Activated CD4-positive, alpha-beta T cell treated with anti-CD3 and anti-CD28 coated beads, Interleukin-2, amount 10 ng/mL, durations not matched to agents 24 days and 14 days (primary cell): ENCODE results near the gene KAT6B. TPM values are rescaled to one million over a fixed set of nuclear protein-coding genes. Genes with fewer than 3 reads are reported as not detected.
"Not testable (repeated sequence)": the region's sequence is repeated elsewhere in the genome, so short reads cannot be mapped to it uniquely, and the experiment has no call there.

Experiments used
- DNase-seq: peaks from one replicate; pipeline ENCODE4 v3.0.0; 2022
- H3K27ac Mint-ChIP-seq: one replicate; pipeline ENCODE4 v1.8.0; 2022; ENCODE audit warnings: mild to moderate bottlenecking, mixed read lengths
- H3K27me3 Mint-ChIP-seq: one replicate; pipeline ENCODE4 v1.8.0; 2022; ENCODE audit warnings: mixed read lengths
- H3K36me3 Mint-ChIP-seq: one replicate; pipeline ENCODE4 v1.8.0; 2022; ENCODE audit warnings: low read depth, mild to moderate bottlenecking, mixed read lengths
- H3K4me1 Mint-ChIP-seq: one replicate; pipeline ENCODE4 v1.8.0; 2021; ENCODE audit warnings: mixed read lengths
- H3K4me3 Mint-ChIP-seq: one replicate; pipeline ENCODE4 v1.8.0; 2022; ENCODE audit warnings: mild to moderate bottlenecking, moderate library complexity, mixed read lengths
- H3K9me3 Mint-ChIP-seq: one replicate; pipeline ENCODE4 v1.8.0; 2021; ENCODE audit warnings: mixed read lengths
- intact Hi-C: fragments of 100-400 bp; cut with micrococcal nuclease; formaldehyde crosslinking; loops from one replicate; pipeline ENCODE4 v1.15.1; 2023
- total RNA-seq: library from RNA; stranded (reverse); gene quantifications from 2 replicates; pipeline ENCODE4 v1.2.3, GENCODE V29; 2022

KAT6B gene
- total RNA-seq, 1 donor from 2014 or later: 21.7 TPM

- H3K27me3 Mint-ChIP-seq: no peaks in the 10 kb centered on the region
- DNase-seq: peak; percentile 81
- peak overlapping the region; percentile 91 for H3K27ac Mint-ChIP-seq
- H3K4me1 Mint-ChIP-seq: peaks cover 32% of the 10 kb centered on the region
- no peaks in the 10 kb centered on the region for H3K9me3 Mint-ChIP-seq
- no peaks in the 10 kb centered on the region for H3K36me3 Mint-ChIP-seq
- intact Hi-C loops: loop anchor here (2.0 to 10.0 kb wide), 4 partner anchors 69 to 869 kb away; partner anchors contain the start of genes COMTD1 and SAMD8
- H3K4me3 Mint-ChIP-seq: peak overlapping the region; percentile 79
Measured at GRCh38 chr10:75043256-75044131, 217.1 kb downstream of the KAT6B start.

- intact Hi-C loops: loop anchor here (10.0 kb wide), 1 partner anchor 874 kb away; no protein-coding TSS in a partner anchor
- H3K27me3 Mint-ChIP-seq: no peaks in the 10 kb centered on the region
- no peaks in the 10 kb centered on the region for H3K9me3 Mint-ChIP-seq
- peaks cover 15% of the 10 kb centered on the region for H3K4me1 Mint-ChIP-seq
- H3K36me3 Mint-ChIP-seq: no peaks in the 10 kb centered on the region
- DNase-seq: no peak
- peak overlapping the region; percentile 34 for H3K27ac Mint-ChIP-seq
- H3K4me3 Mint-ChIP-seq: no peak overlapping the region
Measured at GRCh38 chr10:75048669-75049098, 222.3 kb downstream of the KAT6B start.

- intact Hi-C loops: loop anchor here (10.0 kb wide), 1 partner anchor 875 kb away; no protein-coding TSS in a partner anchor
Measured at GRCh38 chr10:75049316-75050148, 223.1 kb downstream of the KAT6B start.

GRCh38 chr10:75050149-75050919, 223.9 kb downstream of the KAT6B start:
- H3K36me3 Mint-ChIP-seq: no peaks in the 10 kb centered on the region
- H3K27ac Mint-ChIP-seq: no peak overlapping the region
- H3K27me3 Mint-ChIP-seq: no peaks in the 10 kb centered on the region
- peaks cover 4% of the 10 kb centered on the region for H3K4me1 Mint-ChIP-seq
- DNase-seq: no peak
- H3K4me3 Mint-ChIP-seq: no peak overlapping the region
- H3K9me3 Mint-ChIP-seq: no peaks in the 10 kb centered on the region
- intact Hi-C loops: no loop called here

More at GRCh38 chr10:75049316-75050148, 223.1 kb downstream of the KAT6B start:
- Mint-ChIP-seq H3K36me3 (no peaks in the 10 kb centered on the region), H3K4me3 (no peak overlapping the region), H3K9me3 (no peaks in the 10 kb centered on the region), H3K27ac (no peak overlapping the region), H3K4me1 (peaks cover 8% of the 10 kb centered on the region), H3K27me3 (no peaks in the 10 kb centered on the region)
- no peak for DNase-seq

GRCh38 chr10:75051308-75051707, 224.9 kb downstream of the KAT6B start:
- Mint-ChIP-seq H3K27me3 (no peaks in the 10 kb centered on the region), H3K4me1 (peaks cover 6% of the 10 kb centered on the region), H3K27ac (no peak overlapping the region), H3K4me3 (no peak overlapping the region), H3K9me3 (no peaks in the 10 kb centered on the region), H3K36me3 (no peaks in the 10 kb centered on the region)
- intact Hi-C loops: no loop called here
- no peak for DNase-seq

- H3K4me1 Mint-ChIP-seq, H3K27me3 Mint-ChIP-seq, H3K9me3 Mint-ChIP-seq, DNase-seq, H3K36me3 Mint-ChIP-seq, intact Hi-C loops, H3K27ac Mint-ChIP-seq, H3K4me3 Mint-ChIP-seq: not testable (repeated sequence)
Measured at GRCh38 chr10:75055896-75056406, 229.6 kb downstream of the KAT6B start.

GRCh38 chr10:75057680-75058079, 231.3 kb downstream of the KAT6B start:
- Mint-ChIP-seq H3K4me3 (no peak overlapping the region), H3K9me3 (no peaks in the 10 kb centered on the region), H3K4me1 (peaks cover 2% of the 10 kb centered on the region), H3K27me3 (no peaks in the 10 kb centered on the region), H3K27ac (no peak overlapping the region), H3K36me3 (no peaks in the 10 kb centered on the region)
- DNase-seq: no peak
- intact Hi-C loops: no loop called here

- no peak overlapping the region for H3K4me3 Mint-ChIP-seq
- no peaks in the 10 kb centered on the region for H3K9me3 Mint-ChIP-seq
- no peak overlapping the region for H3K27ac Mint-ChIP-seq
- peaks cover 2% of the 10 kb centered on the region for H3K4me1 Mint-ChIP-seq
- H3K27me3 Mint-ChIP-seq: no peaks in the 10 kb centered on the region
- no peaks in the 10 kb centered on the region for H3K36me3 Mint-ChIP-seq
- intact Hi-C loops: no loop called here
- no peak for DNase-seq
Measured at GRCh38 chr10:75058161-75058560, 231.8 kb downstream of the KAT6B start.

- Mint-ChIP-seq H3K4me1 (no peaks in the 10 kb centered on the region), H3K9me3 (no peaks in the 10 kb centered on the region), H3K36me3 (no peaks in the 10 kb centered on the region), H3K27ac (no peak overlapping the region), H3K27me3 (no peaks in the 10 kb centered on the region), H3K4me3 (no peak overlapping the region)
- intact Hi-C loops: no loop called here
- DNase-seq: no peak
Measured at GRCh38 chr10:75061709-75062505, 235.5 kb downstream of the KAT6B start.

- Mint-ChIP-seq H3K27ac (no peak overlapping the region), H3K36me3 (no peaks in the 10 kb centered on the region), H3K9me3 (no peaks in the 10 kb centered on the region), H3K4me1 (no peaks in the 10 kb centered on the region), H3K4me3 (no peak overlapping the region), H3K27me3 (no peaks in the 10 kb centered on the region)
- intact Hi-C loops: no loop called here
- no peak for DNase-seq
Measured at GRCh38 chr10:75062506-75063299, 236.3 kb downstream of the KAT6B start.

- H3K9me3 Mint-ChIP-seq: no peaks in the 10 kb centered on the region
- no peak overlapping the region for H3K27ac Mint-ChIP-seq
- no peaks in the 10 kb centered on the region for H3K36me3 Mint-ChIP-seq
- H3K4me3 Mint-ChIP-seq: no peak overlapping the region
- intact Hi-C loops: no loop called here
- no peaks in the 10 kb centered on the region for H3K27me3 Mint-ChIP-seq
- no peaks in the 10 kb centered on the region for H3K4me1 Mint-ChIP-seq
- DNase-seq: no peak
Measured at GRCh38 chr10:75063461-75064230, 237.2 kb downstream of the KAT6B start.
